Measurements from ENCODE around the gene PLCG1.
A peak's percentile ranks its signal among the peaks of the same experiment; 100 is the strongest.

The PLCG1 gene

DNA sequence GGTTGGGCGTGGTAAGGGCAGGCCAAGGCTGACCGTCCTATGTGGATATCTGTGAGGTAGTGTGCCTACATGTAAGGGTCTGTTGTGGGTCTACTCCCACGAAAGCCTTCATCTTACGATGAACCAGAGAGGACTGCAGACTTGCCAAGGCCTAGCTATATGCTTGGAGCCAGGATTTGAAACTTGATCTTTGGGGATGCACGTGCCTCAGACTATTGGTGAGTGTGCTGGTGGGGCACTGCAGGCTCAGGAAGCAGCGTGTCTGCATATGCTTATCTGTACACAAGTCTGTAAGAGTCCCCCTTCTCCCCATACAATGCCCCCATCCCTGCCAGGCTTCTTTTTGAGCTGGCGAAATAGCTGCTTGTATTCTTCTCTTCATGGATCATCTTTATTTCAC is 17.9 kb downstream of the PLCG1 start:
- no peak overlapping the region for H3K9ac ChIP-seq (ENCODE audit: low read depth in 1 of 2, low read length in 2 of 2)
- H3K36me3 ChIP-seq (ENCODE audit: control insufficient read depth in 1 of 2, insufficient read depth in 2 of 2, low read length in 2 of 2) = peaks cover 8 to 12% of the 10 kb centered on the region in 2 donors
- peaks cover 48 to 56% of the 10 kb centered on the region in 2 donors for H3K4me1 ChIP-seq (ENCODE audit: control insufficient read depth in 1 of 2, insufficient read depth in 2 of 2, low read length in 2 of 2)
- no peak overlapping the region for H3K27ac ChIP-seq (ENCODE audit: low read depth, low read length)
- H3K4me3 ChIP-seq (ENCODE audit: low read depth in 1 of 2, low read length in 2 of 2) = no peak overlapping the region
- H3K27me3 ChIP-seq (ENCODE audit: control insufficient read depth in 1 of 2, insufficient read depth in 2 of 2, low read length in 2 of 2) = no peaks in the 10 kb centered on the region
- H3K9me3 ChIP-seq (ENCODE audit: control insufficient read depth in 1 of 2, low read length in 2 of 2) = no peaks in the 10 kb centered on the region

DNA sequence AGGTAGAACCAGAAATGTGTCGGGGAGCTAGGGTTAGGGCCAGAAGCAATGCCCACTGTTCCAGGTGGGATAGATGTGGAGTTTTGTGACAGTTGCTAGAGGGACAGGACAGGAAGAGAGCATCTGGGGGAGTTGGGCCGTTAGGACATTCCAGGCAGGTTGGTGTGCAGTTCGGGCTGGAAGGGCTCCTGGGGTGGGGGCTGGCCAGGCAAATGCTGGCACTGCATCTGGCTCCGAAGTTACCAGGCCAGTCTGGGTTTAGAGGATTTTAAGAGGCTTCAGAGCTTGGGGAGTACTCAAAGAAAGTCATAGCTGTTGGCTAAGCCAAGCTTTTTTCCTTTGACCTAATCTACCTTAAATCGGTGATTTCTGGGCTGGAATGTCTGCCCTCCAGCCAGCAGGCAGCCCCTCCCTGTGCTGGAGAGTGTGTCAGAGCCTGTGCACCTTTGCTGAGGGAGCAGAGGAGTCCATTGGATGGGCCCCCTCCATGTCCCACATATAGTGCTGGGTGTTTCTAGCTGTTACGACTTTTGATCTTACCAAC is 20.8 kb downstream of the PLCG1 start:
- Histone ChIP-seq H3K27ac (ENCODE audit: low read depth, low read length) (no peak overlapping the region), H3K36me3 (ENCODE audit: control insufficient read depth in 1 of 2, insufficient read depth in 2 of 2, low read length in 2 of 2) (peaks cover 15 to 34% of the 10 kb centered on the region in 2 donors), H3K4me1 (ENCODE audit: control insufficient read depth in 1 of 2, insufficient read depth in 2 of 2, low read length in 2 of 2) (peaks cover 30 to 33% of the 10 kb centered on the region in 2 donors), H3K4me3 (ENCODE audit: low read depth in 1 of 2, low read length in 2 of 2) (peak overlapping the region in 1 of 2 donors; percentile 27), H3K27me3 (ENCODE audit: control insufficient read depth in 1 of 2, insufficient read depth in 2 of 2, low read length in 2 of 2) (no peaks in the 10 kb centered on the region), H3K9me3 (ENCODE audit: control insufficient read depth in 1 of 2, low read length in 2 of 2) (no peaks in the 10 kb centered on the region), H3K9ac (ENCODE audit: low read depth in 1 of 2, low read length in 2 of 2) (no peak overlapping the region)

DNA sequence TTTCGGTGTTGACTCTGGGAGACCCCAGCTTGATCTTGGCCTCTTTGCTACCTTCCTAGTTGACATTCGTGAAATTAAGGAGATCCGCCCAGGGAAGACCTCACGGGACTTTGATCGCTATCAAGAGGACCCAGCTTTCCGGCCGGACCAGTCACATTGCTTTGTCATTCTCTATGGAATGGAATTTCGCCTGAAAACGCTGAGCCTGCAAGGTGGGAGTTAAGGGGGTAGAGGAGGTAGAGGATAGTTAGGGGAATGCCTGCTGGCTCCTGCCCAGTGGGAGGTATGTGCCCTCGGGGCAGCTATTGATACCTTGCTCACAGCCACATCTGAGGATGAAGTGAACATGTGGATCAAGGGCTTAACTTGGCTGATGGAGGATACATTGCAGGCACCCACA is 22.2 kb downstream of the PLCG1 start:
- H3K27ac ChIP-seq (ENCODE audit: low read depth, low read length) = no peak overlapping the region
- peaks cover 27 to 48% of the 10 kb centered on the region in 2 donors for H3K36me3 ChIP-seq (ENCODE audit: control insufficient read depth in 1 of 2, insufficient read depth in 2 of 2, low read length in 2 of 2)
- H3K4me3 ChIP-seq (ENCODE audit: low read depth in 1 of 2, low read length in 2 of 2) = no peak overlapping the region
- H3K27me3 ChIP-seq (ENCODE audit: control insufficient read depth in 1 of 2, insufficient read depth in 2 of 2, low read length in 2 of 2) = no peaks in the 10 kb centered on the region
- H3K4me1 ChIP-seq (ENCODE audit: control insufficient read depth in 1 of 2, insufficient read depth in 2 of 2, low read length in 2 of 2) = peaks cover 27 to 33% of the 10 kb centered on the region in 2 donors
- H3K9me3 ChIP-seq (ENCODE audit: control insufficient read depth in 1 of 2, low read length in 2 of 2) = no peaks in the 10 kb centered on the region
- H3K9ac ChIP-seq (ENCODE audit: low read depth in 1 of 2, low read length in 2 of 2) = no peak overlapping the region

DNA sequence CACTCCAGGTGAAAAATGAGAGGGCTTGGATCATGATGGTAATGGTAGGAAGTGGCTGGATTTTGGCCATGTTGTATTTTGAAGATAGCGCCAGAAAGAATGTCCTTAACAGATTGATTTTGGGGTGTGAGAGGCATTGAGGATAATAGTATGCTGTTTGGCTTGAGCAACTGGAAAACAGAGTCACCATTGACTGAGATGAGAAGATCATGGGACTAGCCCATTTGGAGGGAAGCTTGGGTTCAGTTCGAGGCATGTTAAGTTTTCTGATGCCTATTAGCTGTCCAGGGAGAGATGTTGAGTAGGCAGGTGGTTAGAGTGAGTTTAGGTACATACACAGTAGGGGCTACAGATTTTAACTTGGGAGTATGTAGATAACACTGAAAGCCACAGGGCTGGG is 23.3 kb downstream of the PLCG1 start:
- Histone ChIP-seq H3K27ac (ENCODE audit: low read depth, low read length) (no peak overlapping the region), H3K9ac (ENCODE audit: low read depth in 1 of 2, low read length in 2 of 2) (no peak overlapping the region), H3K27me3 (ENCODE audit: control insufficient read depth in 1 of 2, insufficient read depth in 2 of 2, low read length in 2 of 2) (no peaks in the 10 kb centered on the region), H3K4me1 (ENCODE audit: control insufficient read depth in 1 of 2, insufficient read depth in 2 of 2, low read length in 2 of 2) (peaks cover 21 to 33% of the 10 kb centered on the region in 2 donors), H3K4me3 (ENCODE audit: low read depth in 1 of 2, low read length in 2 of 2) (no peak overlapping the region), H3K9me3 (ENCODE audit: control insufficient read depth in 1 of 2, low read length in 2 of 2) (no peaks in the 10 kb centered on the region), H3K36me3 (ENCODE audit: control insufficient read depth in 1 of 2, insufficient read depth in 2 of 2, low read length in 2 of 2) (peaks cover 37 to 59% of the 10 kb centered on the region in 2 donors)

DNA sequence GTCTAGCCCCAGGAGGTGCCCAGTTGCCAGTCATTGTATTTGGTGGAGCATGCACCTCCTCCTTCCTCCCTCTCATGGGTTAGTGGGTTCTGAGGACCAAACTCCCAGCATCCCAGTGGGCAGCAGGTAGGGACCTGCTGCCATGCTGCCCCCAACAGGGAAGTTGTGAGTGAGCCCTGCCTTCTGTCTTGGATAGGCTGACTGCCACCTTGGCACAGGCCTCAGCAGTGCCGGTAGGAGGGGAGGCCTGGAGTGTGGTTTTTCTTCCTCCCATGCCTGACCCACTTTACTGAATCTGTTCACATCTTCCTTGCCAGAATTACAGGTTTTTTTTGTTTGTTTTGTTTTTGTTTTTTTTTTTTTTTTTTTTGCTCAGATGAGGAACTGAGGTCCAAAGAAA is 24.5 kb downstream of the PLCG1 start:
- Histone ChIP-seq H3K36me3 (ENCODE audit: control insufficient read depth in 1 of 2, insufficient read depth in 2 of 2, low read length in 2 of 2) (peaks cover 49 to 71% of the 10 kb centered on the region in 2 donors), H3K27me3 (ENCODE audit: control insufficient read depth in 1 of 2, insufficient read depth in 2 of 2, low read length in 2 of 2) (no peaks in the 10 kb centered on the region), H3K27ac (ENCODE audit: low read depth, low read length) (no peak overlapping the region), H3K4me3 (ENCODE audit: low read depth in 1 of 2, low read length in 2 of 2) (no peak overlapping the region), H3K4me1 (ENCODE audit: control insufficient read depth in 1 of 2, insufficient read depth in 2 of 2, low read length in 2 of 2) (peaks cover 12 to 22% of the 10 kb centered on the region in 2 donors), H3K9ac (ENCODE audit: low read depth in 1 of 2, low read length in 2 of 2) (no peak overlapping the region), H3K9me3 (ENCODE audit: control insufficient read depth in 1 of 2, low read length in 2 of 2) (no peaks in the 10 kb centered on the region)

DNA sequence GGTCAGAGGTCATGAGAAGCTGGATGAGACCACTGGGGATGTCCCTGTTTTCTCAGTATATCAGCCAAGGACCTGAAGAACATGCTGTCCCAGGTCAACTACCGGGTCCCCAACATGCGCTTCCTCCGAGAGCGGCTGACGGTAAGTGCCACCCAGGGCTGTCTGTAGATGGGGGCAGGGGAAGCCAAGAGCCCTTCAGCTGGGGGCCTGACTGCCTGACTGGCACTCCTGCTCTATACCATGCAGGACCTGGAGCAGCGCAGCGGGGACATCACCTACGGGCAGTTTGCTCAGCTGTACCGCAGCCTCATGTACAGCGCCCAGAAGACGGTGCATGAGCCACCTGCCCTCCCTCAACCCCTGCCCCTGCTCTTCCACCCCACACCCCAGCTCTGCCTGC is 25.1 kb downstream of the PLCG1 start:
- Histone ChIP-seq H3K9ac (ENCODE audit: low read depth in 1 of 2, low read length in 2 of 2) (no peak overlapping the region), H3K9me3 (ENCODE audit: control insufficient read depth in 1 of 2, low read length in 2 of 2) (no peaks in the 10 kb centered on the region), H3K4me1 (ENCODE audit: control insufficient read depth in 1 of 2, insufficient read depth in 2 of 2, low read length in 2 of 2) (peaks cover 7 to 19% of the 10 kb centered on the region in 2 donors), H3K27ac (ENCODE audit: low read depth, low read length) (no peak overlapping the region), H3K27me3 (ENCODE audit: control insufficient read depth in 1 of 2, insufficient read depth in 2 of 2, low read length in 2 of 2) (no peaks in the 10 kb centered on the region), H3K4me3 (ENCODE audit: low read depth in 1 of 2, low read length in 2 of 2) (no peak overlapping the region), H3K36me3 (ENCODE audit: control insufficient read depth in 1 of 2, insufficient read depth in 2 of 2, low read length in 2 of 2) (peaks cover 52 to 76% of the 10 kb centered on the region in 2 donors)

DNA sequence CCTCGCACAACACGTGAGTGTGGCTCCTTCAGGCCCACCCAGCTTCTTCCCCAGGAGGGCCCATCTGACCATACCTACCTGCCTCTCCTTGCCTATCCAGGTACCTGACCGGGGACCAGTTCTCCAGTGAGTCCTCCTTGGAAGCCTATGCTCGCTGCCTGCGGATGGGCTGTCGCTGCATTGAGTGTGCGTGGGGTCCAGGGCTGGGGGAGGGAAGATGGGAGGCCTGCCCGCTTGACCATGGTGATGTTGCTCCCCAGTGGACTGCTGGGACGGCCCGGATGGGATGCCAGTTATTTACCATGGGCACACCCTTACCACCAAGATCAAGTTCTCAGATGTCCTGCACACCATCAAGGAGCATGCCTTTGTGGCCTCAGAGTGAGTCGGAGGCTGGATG is 26.5 kb downstream of the PLCG1 start:
- H3K27ac ChIP-seq (ENCODE audit: low read depth, low read length) = no peak overlapping the region

DNA sequence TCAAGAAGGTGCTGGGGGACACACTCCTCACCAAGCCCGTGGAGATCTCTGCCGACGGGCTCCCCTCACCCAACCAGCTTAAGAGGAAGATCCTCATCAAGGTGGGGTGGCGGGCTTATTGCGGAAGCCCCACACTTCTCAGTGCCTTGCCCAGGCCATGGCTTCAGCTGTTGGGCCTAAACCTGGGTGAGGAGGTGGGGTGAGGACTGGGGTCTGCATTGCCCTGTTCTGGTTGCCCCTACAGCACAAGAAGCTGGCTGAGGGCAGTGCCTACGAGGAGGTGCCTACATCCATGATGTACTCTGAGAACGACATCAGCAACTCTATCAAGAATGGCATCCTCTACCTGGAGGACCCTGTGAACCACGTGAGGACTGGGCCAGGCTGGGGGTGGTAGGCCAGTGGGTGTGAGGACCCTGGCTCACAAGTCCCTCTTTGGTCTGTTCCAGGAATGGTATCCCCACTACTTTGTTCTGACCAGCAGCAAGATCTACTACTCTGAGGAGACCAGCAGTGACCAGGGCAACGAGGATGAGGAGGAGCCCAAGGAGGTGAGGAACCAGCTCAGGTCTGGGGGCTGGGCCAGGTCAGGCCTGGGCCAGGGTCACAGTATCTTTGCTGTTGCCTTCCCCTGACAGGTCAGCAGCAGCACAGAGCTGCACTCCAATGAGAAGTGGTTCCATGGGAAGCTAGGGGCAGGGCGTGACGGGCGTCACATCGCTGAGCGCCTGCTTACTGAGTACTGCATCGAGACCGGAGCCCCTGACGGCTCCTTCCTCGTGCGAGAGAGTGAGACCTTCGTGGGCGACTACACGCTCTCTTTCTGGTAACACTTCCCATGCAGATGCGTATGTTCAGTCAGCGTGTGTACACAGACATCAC is 27.9 kb downstream of the PLCG1 start:
- H3K27ac ChIP-seq (ENCODE audit: low read depth, low read length) = no peak overlapping the region
- peaks cover 62 to 93% of the 10 kb centered on the region in 2 donors for H3K36me3 ChIP-seq (ENCODE audit: control insufficient read depth in 1 of 2, insufficient read depth in 2 of 2, low read length in 2 of 2)
- H3K4me1 ChIP-seq (ENCODE audit: control insufficient read depth in 1 of 2, insufficient read depth in 2 of 2, low read length in 2 of 2) = peaks cover 0 to 8% of the 10 kb centered on the region in 2 donors
- no peaks in the 10 kb centered on the region for H3K9me3 ChIP-seq (ENCODE audit: control insufficient read depth in 1 of 2, low read length in 2 of 2)
- H3K27me3 ChIP-seq (ENCODE audit: control insufficient read depth in 1 of 2, insufficient read depth in 2 of 2, low read length in 2 of 2) = no peaks in the 10 kb centered on the region
- no peak overlapping the region for H3K4me3 ChIP-seq (ENCODE audit: low read depth in 1 of 2, low read length in 2 of 2)
- no peak overlapping the region for H3K9ac ChIP-seq (ENCODE audit: low read depth in 1 of 2, low read length in 2 of 2)

More for the DNA sequence above, 26.5 kb downstream of the PLCG1 start:
- Histone ChIP-seq H3K4me1 (ENCODE audit: control insufficient read depth in 1 of 2, insufficient read depth in 2 of 2, low read length in 2 of 2) (peaks cover 0 to 8% of the 10 kb centered on the region in 2 donors), H3K36me3 (ENCODE audit: control insufficient read depth in 1 of 2, insufficient read depth in 2 of 2, low read length in 2 of 2) (peaks cover 57 to 90% of the 10 kb centered on the region in 2 donors), H3K9me3 (ENCODE audit: control insufficient read depth in 1 of 2, low read length in 2 of 2) (no peaks in the 10 kb centered on the region), H3K4me3 (ENCODE audit: low read depth in 1 of 2, low read length in 2 of 2) (no peak overlapping the region), H3K27me3 (ENCODE audit: control insufficient read depth in 1 of 2, insufficient read depth in 2 of 2, low read length in 2 of 2) (no peaks in the 10 kb centered on the region), H3K9ac (ENCODE audit: low read depth in 1 of 2, low read length in 2 of 2) (no peak overlapping the region)

DNA sequence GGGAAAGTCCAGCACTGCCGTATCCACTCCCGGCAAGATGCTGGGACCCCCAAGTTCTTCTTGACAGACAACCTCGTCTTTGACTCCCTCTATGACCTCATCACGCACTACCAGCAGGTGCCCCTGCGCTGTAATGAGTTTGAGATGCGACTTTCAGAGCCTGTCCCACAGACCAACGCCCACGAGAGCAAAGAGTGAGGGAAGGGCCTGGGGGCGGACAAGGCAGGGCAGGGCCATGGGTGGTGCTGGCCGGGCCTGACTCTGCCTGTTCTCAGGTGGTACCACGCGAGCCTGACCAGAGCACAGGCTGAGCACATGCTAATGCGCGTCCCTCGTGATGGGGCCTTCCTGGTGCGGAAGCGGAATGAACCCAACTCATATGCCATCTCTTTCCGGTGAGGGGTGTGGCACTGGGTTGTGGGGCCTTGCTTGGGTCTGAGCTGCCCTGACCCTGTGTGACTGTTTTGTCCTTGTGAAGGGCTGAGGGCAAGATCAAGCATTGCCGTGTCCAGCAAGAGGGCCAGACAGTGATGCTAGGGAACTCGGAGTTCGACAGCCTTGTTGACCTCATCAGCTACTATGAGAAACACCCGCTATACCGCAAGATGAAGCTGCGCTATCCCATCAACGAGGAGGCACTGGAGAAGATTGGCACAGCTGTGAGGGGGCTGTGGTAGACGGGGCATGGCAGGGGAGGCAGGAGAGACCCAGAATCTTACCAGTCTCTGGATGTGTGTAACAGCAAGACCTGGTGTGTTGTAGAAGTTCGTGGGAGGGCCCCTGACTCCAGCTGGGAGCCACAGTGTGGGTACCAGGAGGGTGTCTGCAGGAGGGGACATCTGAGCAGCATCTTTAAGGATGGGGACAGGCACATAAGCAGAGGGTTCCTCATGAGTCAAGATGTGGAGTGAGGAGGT is 29.1 kb downstream of the PLCG1 start:
- no peaks in the 10 kb centered on the region for H3K9me3 ChIP-seq (ENCODE audit: control insufficient read depth in 1 of 2, low read length in 2 of 2)
- no peak overlapping the region for H3K9ac ChIP-seq (ENCODE audit: low read depth in 1 of 2, low read length in 2 of 2)
- no peak overlapping the region for H3K4me3 ChIP-seq (ENCODE audit: low read depth in 1 of 2, low read length in 2 of 2)
- H3K27ac ChIP-seq (ENCODE audit: low read depth, low read length) = no peak overlapping the region
- peaks cover 70 to 95% of the 10 kb centered on the region in 2 donors for H3K36me3 ChIP-seq (ENCODE audit: control insufficient read depth in 1 of 2, insufficient read depth in 2 of 2, low read length in 2 of 2)
- H3K4me1 ChIP-seq (ENCODE audit: control insufficient read depth in 1 of 2, insufficient read depth in 2 of 2, low read length in 2 of 2) = peaks cover 0 to 8% of the 10 kb centered on the region in 2 donors
- no peaks in the 10 kb centered on the region for H3K27me3 ChIP-seq (ENCODE audit: control insufficient read depth in 1 of 2, insufficient read depth in 2 of 2, low read length in 2 of 2)

DNA sequence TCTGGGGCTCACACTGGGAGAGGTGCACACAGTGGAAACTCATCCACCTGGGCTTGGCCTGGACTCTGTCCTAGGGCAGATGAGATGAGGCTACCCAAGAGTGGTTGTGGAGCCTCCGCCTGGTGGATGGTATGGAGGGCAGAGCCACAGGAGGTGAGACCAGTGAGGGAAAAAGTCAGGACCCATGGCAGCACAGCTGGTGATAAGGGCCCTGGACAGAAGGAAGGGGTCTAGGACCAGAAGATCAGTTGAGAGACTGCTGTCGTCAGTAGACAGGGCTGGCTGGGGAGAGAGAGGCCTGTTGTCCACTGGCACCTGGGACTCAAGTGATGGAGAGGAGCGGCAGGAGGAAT is 29.8 kb downstream of the PLCG1 start:
- Histone ChIP-seq H3K27me3 (ENCODE audit: control insufficient read depth in 1 of 2, insufficient read depth in 2 of 2, low read length in 2 of 2) (no peaks in the 10 kb centered on the region), H3K4me1 (ENCODE audit: control insufficient read depth in 1 of 2, insufficient read depth in 2 of 2, low read length in 2 of 2) (peaks cover 0 to 8% of the 10 kb centered on the region in 2 donors), H3K4me3 (ENCODE audit: low read depth in 1 of 2, low read length in 2 of 2) (no peak overlapping the region), H3K9me3 (ENCODE audit: control insufficient read depth in 1 of 2, low read length in 2 of 2) (no peaks in the 10 kb centered on the region), H3K9ac (ENCODE audit: low read depth in 1 of 2, low read length in 2 of 2) (no peak overlapping the region), H3K27ac (ENCODE audit: low read depth, low read length) (no peak overlapping the region), H3K36me3 (ENCODE audit: control insufficient read depth in 1 of 2, insufficient read depth in 2 of 2, low read length in 2 of 2) (peaks cover 74 to 96% of the 10 kb centered on the region in 2 donors)
